WTC11 (cell line): ENCODE results near the gene ATP9B. TPM values are rescaled to one million over a fixed set of nuclear protein-coding genes. Genes with fewer than 3 reads are reported as not detected.
A peak's percentile ranks its signal among the peaks of the same experiment; 100 is the strongest.
"Not testable (repeated sequence)": the region's sequence is repeated elsewhere in the genome, so short reads cannot be mapped to it uniquely, and the experiment has no call there.

ENCODE experiments used
- ATAC-seq: fragments of 200-7000 bp; cut with Tn5 transposase; 2 replicates; pipeline ENCODE4 v1.10.0; 2021; ENCODE audit warnings: mild to moderate bottlenecking, moderate library complexity
- CTCF ChIA-PET: fragments of 300-600 bp; sonication (Branson Sonifier 250); formaldehyde crosslinking; loops from one replicate; lab custom pipeline; 2021; ENCODE audit warnings: antibody characterized with exemption; lab: Charles Lee
- POLR2A ChIA-PET: fragments of 350-600 bp; sonication (Branson Sonifier 250); formaldehyde crosslinking; loops from one replicate; lab custom pipeline; 2021; ENCODE audit warnings: antibody characterized with exemption; lab: Charles Lee
- DNase-seq: peaks from one replicate; pipeline ENCODE4 v3.0.0; 2021; ENCODE audit warnings: low spot score
- H3K27ac Mint-ChIP-seq: 2 replicates; pipeline ENCODE4 v1.8.0; 2021; ENCODE audit warnings: mixed read lengths
- H3K27me3 Mint-ChIP-seq: 2 replicates; pipeline ENCODE4 v1.8.0; 2021; ENCODE audit warnings: low read depth, mild to moderate bottlenecking, moderate library complexity, mixed read lengths
- H3K36me3 Mint-ChIP-seq: 2 replicates; pipeline ENCODE4 v1.8.0; 2021; ENCODE audit warnings: mixed read lengths
- H3K4me1 Mint-ChIP-seq: 2 replicates; pipeline ENCODE4 v1.8.0; 2022; ENCODE audit warnings: mixed read lengths
- H3K4me3 Mint-ChIP-seq: 2 replicates; pipeline ENCODE4 v1.8.0; 2021; ENCODE audit warnings: mild to moderate bottlenecking, moderate library complexity, mixed read lengths
- H3K9me3 Mint-ChIP-seq: 2 replicates; pipeline ENCODE4 v1.8.0; 2021; ENCODE audit warnings: mixed read lengths
- ATF2 ChIP-seq: sonication (generic); formaldehyde crosslinking; IDR thresholded peaks from 2 replicates; pipeline ENCODE4 v1.8.1; 2022; ENCODE audit warnings: low read depth, missing genetic modification reagents, borderline replicate concordance
- CREB1 ChIP-seq: sonication (generic); formaldehyde crosslinking; IDR thresholded peaks from 2 replicates; pipeline ENCODE4 v1.8.0; 2023; ENCODE audit warnings: mild to moderate bottlenecking, missing genetic modification reagents
- CREM ChIP-seq: sonication (generic); formaldehyde crosslinking; IDR thresholded peaks from 2 replicates; pipeline ENCODE4 v1.8.1; 2022; ENCODE audit warnings: mild to moderate bottlenecking, missing genetic modification reagents, moderate library complexity
- CTCF ChIP-seq: fragments of 200-600 bp; IDR thresholded peaks from 2 replicates; pipeline ENCODE4 v1.8.0; 2022; ENCODE audit warnings: antibody characterized with exemption
- E2F5 ChIP-seq: sonication (generic); formaldehyde crosslinking; IDR thresholded peaks from 2 replicates; pipeline ENCODE4 v1.8.1; 2022; ENCODE audit warnings: mild to moderate bottlenecking, moderate library complexity, missing genetic modification reagents
- FOXK1 ChIP-seq: sonication (generic); formaldehyde crosslinking; IDR thresholded peaks from 2 replicates; pipeline ENCODE4 v1.8.0; 2022; ENCODE audit warnings: mild to moderate bottlenecking, moderate library complexity, missing genetic modification reagents
- MXD4 ChIP-seq: fragments of 250-450 bp; sonication (Bioruptor Pico); IDR thresholded peaks from 2 replicates; pipeline ENCODE4 v1.8.0; 2021; ENCODE audit warnings: mild to moderate bottlenecking, moderate library complexity, borderline replicate concordance
- PRDM15 ChIP-seq: sonication (generic); formaldehyde crosslinking; IDR thresholded peaks from 2 replicates; pipeline ENCODE4 v1.8.0; 2022; ENCODE audit warnings: missing genetic modification reagents
- RORB ChIP-seq: fragments of 250-450 bp; sonication (Bioruptor Pico); IDR thresholded peaks from 2 replicates; pipeline ENCODE4 v1.9.0; 2021; ENCODE audit warnings: mild to moderate bottlenecking
- SOX15 ChIP-seq: fragments of 250-450 bp; sonication (Bioruptor Pico); IDR thresholded peaks from 2 replicates; pipeline ENCODE4 v1.9.0; 2021; ENCODE audit warnings: mild to moderate bottlenecking
- SP1 ChIP-seq: sonication (generic); formaldehyde crosslinking; conservative IDR thresholded peaks from 2 replicates; pipeline ENCODE4 v1.8.1; 2022; ENCODE audit warnings: missing genetic modification reagents
- TEAD1 ChIP-seq: sonication (generic); formaldehyde crosslinking; IDR thresholded peaks from 2 replicates; pipeline ENCODE4 v1.8.0; 2022; ENCODE audit warnings: mild to moderate bottlenecking, missing genetic modification reagents
- USF1 ChIP-seq: sonication (generic); formaldehyde crosslinking; IDR thresholded peaks from 2 replicates; pipeline ENCODE4 v1.8.0; 2022; ENCODE audit warnings: mild to moderate bottlenecking, missing genetic modification reagents
- USF2 ChIP-seq: sonication (generic); formaldehyde crosslinking; IDR thresholded peaks from 2 replicates; pipeline ENCODE4 v1.8.1; 2023; ENCODE audit warnings: mild to moderate bottlenecking, missing genetic modification reagents, moderate library complexity
- ZSCAN18 ChIP-seq: fragments of 250-450 bp; sonication (Bioruptor Pico); IDR thresholded peaks from 2 replicates; pipeline ENCODE4 v2.1.2; 2022; ENCODE audit warnings: mild to moderate bottlenecking, moderate library complexity
- total RNA-seq: library from RNA; stranded (reverse); gene quantifications from 3 replicates; pipeline ENCODE4 v1.2.3, GENCODE V29; 2021

Gene ATP9B
- total RNA-seq, 1 experiment from 2014 or later: 19.0 TPM

GRCh38 chr18:79077181-79077580, 8.0 kb downstream of the ATP9B start:
- DNase-seq (no peak), ATAC-seq (peak; percentile 87)
- Mint-ChIP-seq H3K4me1 (peaks cover 11% of the 10 kb centered on the region), H3K36me3 (peaks cover 58% of the 10 kb centered on the region), H3K27ac (0 out of 2 replicates have a peak overlapping the region, but pooled peaks have one; percentile 7), H3K27me3 (no peaks in the 10 kb centered on the region; the same call in 1 of the 2 replicates), H3K4me3 (no peak overlapping the region), H3K9me3 (peaks cover 25% of the 10 kb centered on the region)
- ChIA-PET POLR2A (no interaction called here), CTCF (no interaction called here)
- TF ChIP-seq CTCF (no peak), USF2 (CRISPR knock-in tag) (peak; percentile 75), ZSCAN18 (CRISPR knock-in tag) (no peak), FOXK1 (CRISPR knock-in tag) (no peak), USF1 (peak; percentile 41; the same call in 1 of the 2 replicates), PRDM15 (no peak), RORB (CRISPR knock-in tag) (no peak), CREB1 (no peak), ATF2 (CRISPR knock-in tag) (no peak), CREM (CRISPR knock-in tag) (no peak), MXD4 (CRISPR knock-in tag) (no peak)

GRCh38 chr18:79078791-79079190, 9.6 kb downstream of the ATP9B start:
- DNase-seq, H3K4me3 Mint-ChIP-seq, ATAC-seq, POLR2A ChIA-PET, H3K27ac Mint-ChIP-seq, CTCF ChIA-PET, H3K27me3 Mint-ChIP-seq: not testable (repeated sequence)
- Mint-ChIP-seq H3K9me3 (peaks cover 28% of the 10 kb centered on the region), H3K36me3 (peaks cover 50% of the 10 kb centered on the region), H3K4me1 (peaks cover 11% of the 10 kb centered on the region)

GRCh38 chr18:79092874-79093273, 23.7 kb downstream of the ATP9B start:
- no peak for DNase-seq
- peaks cover 36% of the 10 kb centered on the region for H3K4me1 Mint-ChIP-seq
- no peak overlapping the region for H3K4me3 Mint-ChIP-seq
- CTCF ChIA-PET: no interaction called here
- no peak overlapping the region for H3K27ac Mint-ChIP-seq
- ATAC-seq: no peak
- H3K27me3 Mint-ChIP-seq: no peaks in the 10 kb centered on the region
- POLR2A ChIA-PET: no interaction called here
- peaks cover 6% of the 10 kb centered on the region for H3K36me3 Mint-ChIP-seq
- no peaks in the 10 kb centered on the region for H3K9me3 Mint-ChIP-seq
- no peak for TF ChIP-seq PRDM15
- no peak for TF ChIP-seq SP1 (CRISPR knock-in tag)
- no peak for TF ChIP-seq TEAD1 (CRISPR knock-in tag)
- TF ChIP-seq SOX15: no peak
- TF ChIP-seq E2F5 (CRISPR knock-in tag): no peak
